ENCODE results near the gene RNU7-1.

- no peak for TF ChIP-seq CTCF (conservative IDR thresholded peaks at IDR 0.05)
- no peak for TF ChIP-seq ZFX (IDR thresholded peaks at IDR 0.05)
Observed at GRCh38 chr12:6952121-6952862, 8.7 kb downstream of the RNU7-1 start.
